Transverse colon (tissue), 3 donors: ENCODE results near the gene MRPL39.

Source experiments
- CTCF ChIP-seq, 5 experiments: fragments of 200-600 bp in 3 of 5; fragments of 450-650 bp in 2 of 5; sonication (generic) in 3 of 5; IDR thresholded peaks; 1 replicate in 2 of 5; 2 replicates in 3 of 5; pipeline ENCODE4 v1.5.1; 2016 to 2017; ENCODE audit warnings: antibody characterized with exemption in 5 of 5, inconsistent platforms in 3 of 5, mild to moderate bottlenecking in 2 of 5, moderate library complexity in 1 of 5
- POLR2A ChIP-seq: fragments of 450-650 bp; IDR thresholded peaks from one replicate; pipeline ENCODE4 v1.6.1; 2016; ENCODE audit warnings: antibody characterized with exemption, mild to moderate bottlenecking, moderate library complexity

GRCh38 chr21:25569084-25569483 lies 38.2 kb downstream of the MRPL39 start:
- TF ChIP-seq CTCF (IDR thresholded peaks at IDR 0.05), result no peak
- TF ChIP-seq POLR2A, result no peak
